ENCODE results near the gene FOXL3.

DNA sequence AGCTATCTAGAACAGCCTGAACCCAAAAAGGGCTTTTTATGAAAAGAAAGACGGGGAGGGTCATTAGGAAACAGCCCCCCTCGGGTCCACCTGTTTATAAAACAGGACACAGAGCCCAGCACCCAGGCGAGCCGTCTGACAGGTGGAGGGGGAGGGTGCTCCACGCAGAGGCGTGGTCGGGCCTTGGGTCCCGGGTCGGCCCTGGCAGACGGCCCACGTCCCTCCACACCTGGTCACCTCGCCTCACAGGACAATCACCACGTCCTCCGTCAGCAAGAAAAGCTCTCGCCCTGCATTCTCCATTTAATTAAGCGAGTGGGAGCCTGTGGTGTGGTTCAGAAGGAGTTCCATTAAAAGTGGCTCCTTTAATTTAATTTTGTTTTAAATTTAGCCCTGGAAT, 42.3 kb upstream of the FOXL3 start:
- TF ChIP-seq, protein P1, sequence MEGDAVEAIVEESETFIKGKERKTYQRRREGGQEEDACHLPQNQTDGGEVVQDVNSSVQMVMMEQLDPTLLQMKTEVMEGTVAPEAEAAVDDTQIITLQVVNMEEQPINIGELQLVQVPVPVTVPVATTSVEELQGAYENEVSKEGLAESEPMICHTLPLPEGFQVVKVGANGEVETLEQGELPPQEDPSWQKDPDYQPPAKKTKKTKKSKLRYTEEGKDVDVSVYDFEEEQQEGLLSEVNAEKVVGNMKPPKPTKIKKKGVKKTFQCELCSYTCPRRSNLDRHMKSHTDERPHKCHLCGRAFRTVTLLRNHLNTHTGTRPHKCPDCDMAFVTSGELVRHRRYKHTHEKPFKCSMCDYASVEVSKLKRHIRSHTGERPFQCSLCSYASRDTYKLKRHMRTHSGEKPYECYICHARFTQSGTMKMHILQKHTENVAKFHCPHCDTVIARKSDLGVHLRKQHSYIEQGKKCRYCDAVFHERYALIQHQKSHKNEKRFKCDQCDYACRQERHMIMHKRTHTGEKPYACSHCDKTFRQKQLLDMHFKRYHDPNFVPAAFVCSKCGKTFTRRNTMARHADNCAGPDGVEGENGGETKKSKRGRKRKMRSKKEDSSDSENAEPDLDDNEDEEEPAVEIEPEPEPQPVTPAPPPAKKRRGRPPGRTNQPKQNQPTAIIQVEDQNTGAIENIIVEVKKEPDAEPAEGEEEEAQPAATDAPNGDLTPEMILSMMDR (IDR thresholded peaks at IDR 0.05): no peak
- no peak for TF ChIP-seq POLR2A (IDR thresholded peaks at IDR 0.05)

Measured in testis (tissue), 2 donors.